HPDE6-E6E7 (cell line): ENCODE data around the gene CRYL1.
A peak's percentile ranks its signal among the peaks of the same experiment; 100 is the strongest.

ENCODE experiments used
- DNase-seq: peaks from one replicate; pipeline ENCODE4 v3.0.0; 2011; ENCODE audit warnings: missing footprints; ENCODE audit errors: extremely low spot score

CRYL1 gene

GRCh38 chr13:20399961-20400360, 125.7 kb downstream of the CRYL1 start:
- no peak for DNase-seq

- DNase-seq: no peak
Measured at GRCh38 chr13:20399515-20399914, 126.1 kb downstream of the CRYL1 start.

GRCh38 chr13:20398459-20398858, 127.2 kb downstream of the CRYL1 start:
- no peak for DNase-seq

GRCh38 chr13:20397896-20398295, 127.8 kb downstream of the CRYL1 start:
- no peak for DNase-seq

- no peak for DNase-seq
Measured at GRCh38 chr13:20395061-20395916, 130.4 kb downstream of the CRYL1 start.

- DNase-seq: no peak
Measured at GRCh38 chr13:20394506-20394905, 131.2 kb downstream of the CRYL1 start.

- no peak for DNase-seq
Measured at GRCh38 chr13:20394169-20394501, 131.5 kb downstream of the CRYL1 start.

- DNase-seq: no peak
Measured at GRCh38 chr13:20393273-20394168, 132.1 kb downstream of the CRYL1 start.

GRCh38 chr13:20392530-20392929, 133.1 kb downstream of the CRYL1 start:
- no peak for DNase-seq

- no peak for DNase-seq
Measured at GRCh38 chr13:20391597-20392452, 133.8 kb downstream of the CRYL1 start.

- DNase-seq: no peak
Measured at GRCh38 chr13:20390526-20391175, 135.0 kb downstream of the CRYL1 start.

- DNase-seq: no peak
Measured at GRCh38 chr13:20389696-20390525, 135.7 kb downstream of the CRYL1 start.

GRCh38 chr13:20388184-20388583, 137.5 kb downstream of the CRYL1 start:
- DNase-seq: no peak

- DNase-seq: peak; percentile 39
Measured at GRCh38 chr13:20387441-20387971, 138.2 kb downstream of the CRYL1 start.

- no peak for DNase-seq
Measured at GRCh38 chr13:20387006-20387405, 138.7 kb downstream of the CRYL1 start.

GRCh38 chr13:20383058-20383457, 142.6 kb downstream of the CRYL1 start:
- DNase-seq: no peak

GRCh38 chr13:20381401-20381800, 144.3 kb downstream of the CRYL1 start:
- DNase-seq: no peak

- no peak for DNase-seq
Measured at GRCh38 chr13:20378721-20379120, 146.9 kb downstream of the CRYL1 start.

- DNase-seq: no peak
Measured at GRCh38 chr13:20377720-20378119, 147.9 kb downstream of the CRYL1 start.

- no peak for DNase-seq
Measured at GRCh38 chr13:20375871-20376270, 149.8 kb downstream of the CRYL1 start.
